ENCODE data around the gene CTNNA3. TPM values are rescaled to one million over a fixed set of nuclear protein-coding genes. Genes with fewer than 3 reads are reported as not detected.

Gene CTNNA3
- total and polyA plus RNA-seq, 2 donors (not counting 1 experiment from before 2014, with no cell fraction given), result not detected

DNA sequence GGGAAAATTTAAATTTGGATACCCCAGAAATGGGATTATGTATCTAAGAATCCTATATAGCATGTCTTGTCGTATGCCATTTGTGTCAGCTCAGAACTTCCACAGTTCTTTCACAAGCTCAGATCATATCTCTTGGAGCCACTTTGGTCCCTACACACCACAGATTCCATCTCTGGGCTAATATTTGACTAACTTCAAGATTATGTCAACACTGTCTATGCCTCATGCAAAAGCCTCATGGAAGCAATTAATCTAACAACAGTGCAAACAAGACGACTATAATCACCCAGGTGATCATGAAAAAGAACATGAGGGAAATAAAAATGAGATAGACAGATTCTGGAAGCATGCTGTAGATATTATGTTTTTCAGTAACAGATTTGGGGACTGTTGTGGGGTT is 581.0 kb downstream of the CTNNA3 start:
- Histone ChIP-seq H3K4me1 (ENCODE audit: control insufficient read depth, extremely low read depth, insufficient read depth, low read length) (no peaks in the 10 kb centered on the region), H3K4me2 (ENCODE audit: extremely low read depth, insufficient read depth, low read length) (no peak overlapping the region), H3K79me2 (ENCODE audit: control insufficient read depth, insufficient read depth, low read length) (no peaks in the 10 kb centered on the region), H3K9me3 (ENCODE audit: control insufficient read depth, insufficient read depth, low read depth, low read length) (no peaks in the 10 kb centered on the region), H3K27ac (ENCODE audit: insufficient read depth, low read length) (no peak overlapping the region), H2AFZ (ENCODE audit: low read length) (no peak overlapping the region), H3K4me3 (replicated peaks in 1 of 4; ENCODE audit: control extremely low read depth in 1 of 4, insufficient read depth in 1 of 4, low read depth in 3 of 4, low read length in 4 of 4) (no peak overlapping the region), H4K20me1 (ENCODE audit: control insufficient read depth, extremely low read depth, insufficient read depth, low read length) (no peaks in the 10 kb centered on the region), H3K27me3 (ENCODE audit: control insufficient read depth, insufficient read depth, low read length) (no peaks in the 10 kb centered on the region), H3K36me3 (ENCODE audit: control insufficient read depth, insufficient read depth, low read length) (no peaks in the 10 kb centered on the region), H3K9ac (ENCODE audit: insufficient read depth, low read length) (no peak overlapping the region)
- DNase-seq (ENCODE audit: low read depth in 2 of 2), result no peak
- TF ChIP-seq, protein P1, sequence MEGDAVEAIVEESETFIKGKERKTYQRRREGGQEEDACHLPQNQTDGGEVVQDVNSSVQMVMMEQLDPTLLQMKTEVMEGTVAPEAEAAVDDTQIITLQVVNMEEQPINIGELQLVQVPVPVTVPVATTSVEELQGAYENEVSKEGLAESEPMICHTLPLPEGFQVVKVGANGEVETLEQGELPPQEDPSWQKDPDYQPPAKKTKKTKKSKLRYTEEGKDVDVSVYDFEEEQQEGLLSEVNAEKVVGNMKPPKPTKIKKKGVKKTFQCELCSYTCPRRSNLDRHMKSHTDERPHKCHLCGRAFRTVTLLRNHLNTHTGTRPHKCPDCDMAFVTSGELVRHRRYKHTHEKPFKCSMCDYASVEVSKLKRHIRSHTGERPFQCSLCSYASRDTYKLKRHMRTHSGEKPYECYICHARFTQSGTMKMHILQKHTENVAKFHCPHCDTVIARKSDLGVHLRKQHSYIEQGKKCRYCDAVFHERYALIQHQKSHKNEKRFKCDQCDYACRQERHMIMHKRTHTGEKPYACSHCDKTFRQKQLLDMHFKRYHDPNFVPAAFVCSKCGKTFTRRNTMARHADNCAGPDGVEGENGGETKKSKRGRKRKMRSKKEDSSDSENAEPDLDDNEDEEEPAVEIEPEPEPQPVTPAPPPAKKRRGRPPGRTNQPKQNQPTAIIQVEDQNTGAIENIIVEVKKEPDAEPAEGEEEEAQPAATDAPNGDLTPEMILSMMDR (conservative IDR thresholded peaks at IDR 0.05 in 1 of 2, IDR thresholded peaks at IDR 0.05 in 1 of 2; ENCODE audit: low read depth in 1 of 2, low read length in 2 of 2), result no peak
- no peak for TF ChIP-seq EZH2 (IDR thresholded peaks at IDR 0.05; ENCODE audit: low read length, missing control alignments)

DNA sequence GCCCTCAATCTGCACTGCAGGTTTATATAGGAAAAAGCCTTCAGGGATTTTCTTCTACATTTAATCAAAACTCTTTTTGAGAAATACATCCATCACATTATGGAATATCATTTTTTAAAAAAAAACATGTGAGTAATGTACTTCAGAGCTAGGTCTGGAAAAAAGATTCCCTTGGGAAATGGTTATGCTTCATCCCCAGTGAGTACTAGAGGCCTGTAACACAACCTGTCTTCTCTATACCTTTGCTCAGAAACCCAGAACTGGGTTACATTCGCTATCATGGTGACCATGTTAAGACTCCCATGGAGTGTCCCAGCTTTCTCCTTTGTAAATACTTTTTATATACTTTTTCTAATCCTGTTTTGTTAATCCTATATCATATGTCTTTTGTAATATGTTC is 583.2 kb downstream of the CTNNA3 start:
- H3K79me2 ChIP-seq (ENCODE audit: control insufficient read depth, insufficient read depth, low read length), result no peaks in the 10 kb centered on the region
- no peak overlapping the region for H2AFZ ChIP-seq (ENCODE audit: low read length)
- H3K9ac ChIP-seq (ENCODE audit: insufficient read depth, low read length), result no peak overlapping the region
- no peak overlapping the region for H3K27ac ChIP-seq (ENCODE audit: insufficient read depth, low read length)
- no peaks in the 10 kb centered on the region for H4K20me1 ChIP-seq (ENCODE audit: control insufficient read depth, extremely low read depth, insufficient read depth, low read length)
- no peak overlapping the region for H3K4me3 ChIP-seq (replicated peaks in 1 of 4; ENCODE audit: control extremely low read depth in 1 of 4, insufficient read depth in 1 of 4, low read depth in 3 of 4, low read length in 4 of 4)
- no peaks in the 10 kb centered on the region for H3K36me3 ChIP-seq (ENCODE audit: control insufficient read depth, insufficient read depth, low read length)
- no peak for DNase-seq (ENCODE audit: low read depth in 2 of 2)
- TF ChIP-seq EZH2 (IDR thresholded peaks at IDR 0.05; ENCODE audit: low read length, missing control alignments), result no peak
- TF ChIP-seq, protein P1 (conservative IDR thresholded peaks at IDR 0.05 in 1 of 2, IDR thresholded peaks at IDR 0.05 in 1 of 2; ENCODE audit: low read depth in 1 of 2, low read length in 2 of 2), result no peak
- no peak overlapping the region for H3K4me2 ChIP-seq (ENCODE audit: extremely low read depth, insufficient read depth, low read length)
- H3K4me1 ChIP-seq (ENCODE audit: control insufficient read depth, extremely low read depth, insufficient read depth, low read length), result no peaks in the 10 kb centered on the region
- H3K9me3 ChIP-seq (ENCODE audit: control insufficient read depth, insufficient read depth, low read depth, low read length), result no peaks in the 10 kb centered on the region
- H3K27me3 ChIP-seq (ENCODE audit: control insufficient read depth, insufficient read depth, low read length), result no peaks in the 10 kb centered on the region

DNA sequence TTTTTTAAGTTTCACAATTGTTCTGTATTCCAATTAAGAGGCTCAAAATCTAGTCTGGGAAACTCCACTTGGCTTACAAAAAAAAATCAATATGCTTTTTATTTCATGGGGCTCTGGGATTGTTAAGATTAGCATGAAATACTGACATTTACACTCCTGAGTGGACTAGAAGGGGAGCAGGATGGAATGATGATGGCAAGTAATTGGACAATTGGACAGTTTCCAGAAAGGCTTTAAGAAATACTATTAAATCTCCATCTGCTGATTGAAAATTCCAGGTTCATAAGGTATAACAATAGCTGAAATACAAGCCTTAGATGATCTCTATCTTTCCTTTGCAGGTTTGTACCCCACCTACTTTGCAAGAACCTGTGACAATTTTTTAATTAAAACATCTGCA is 585.7 kb downstream of the CTNNA3 start:
- no peak for TF ChIP-seq EZH2 (IDR thresholded peaks at IDR 0.05; ENCODE audit: low read length, missing control alignments)
- TF ChIP-seq, protein P1 (conservative IDR thresholded peaks at IDR 0.05 in 1 of 2, IDR thresholded peaks at IDR 0.05 in 1 of 2; ENCODE audit: low read depth in 1 of 2, low read length in 2 of 2), result no peak
- no peak overlapping the region for H3K4me3 ChIP-seq (replicated peaks in 1 of 4; ENCODE audit: control extremely low read depth in 1 of 4, insufficient read depth in 1 of 4, low read depth in 3 of 4, low read length in 4 of 4)
- no peak overlapping the region for H3K4me2 ChIP-seq (ENCODE audit: extremely low read depth, insufficient read depth, low read length)
- DNase-seq (ENCODE audit: low read depth in 2 of 2), result no peak
- H3K9me3 ChIP-seq (ENCODE audit: control insufficient read depth, insufficient read depth, low read depth, low read length), result no peaks in the 10 kb centered on the region
- no peak overlapping the region for H2AFZ ChIP-seq (ENCODE audit: low read length)
- H3K9ac ChIP-seq (ENCODE audit: insufficient read depth, low read length), result no peak overlapping the region
- H3K36me3 ChIP-seq (ENCODE audit: control insufficient read depth, insufficient read depth, low read length), result no peaks in the 10 kb centered on the region
- H3K27me3 ChIP-seq (ENCODE audit: control insufficient read depth, insufficient read depth, low read length), result no peaks in the 10 kb centered on the region
- no peaks in the 10 kb centered on the region for H3K79me2 ChIP-seq (ENCODE audit: control insufficient read depth, insufficient read depth, low read length)
- H3K27ac ChIP-seq (ENCODE audit: insufficient read depth, low read length), result no peak overlapping the region
- no peaks in the 10 kb centered on the region for H3K4me1 ChIP-seq (ENCODE audit: control insufficient read depth, extremely low read depth, insufficient read depth, low read length)
- H4K20me1 ChIP-seq (ENCODE audit: control insufficient read depth, extremely low read depth, insufficient read depth, low read length), result no peaks in the 10 kb centered on the region
